Right atrium auricular region (tissue), 2 donors: ENCODE data around the gene HEXIM2. TPM values are rescaled to one million over a fixed set of nuclear protein-coding genes. Genes with fewer than 3 reads are reported as not detected.

Experiments
- DNase-seq: peaks from one replicate; pipeline ENCODE4 v3.0.0-alpha.2; 2019; ENCODE audit warnings: low spot score
- H3K27ac ChIP-seq, 2 donors: fragments of 200-600 bp; sonication (generic); 1 replicate in 1 of 2; 2 replicates in 1 of 2; pipeline ENCODE4 v1.5.1; 2016 to 2019
- H3K27me3 ChIP-seq, 2 donors: fragments of 200-600 bp; sonication (generic); one replicate each; pipeline versions ENCODE4 v1.5.1 to v1.6.0; 2017 to 2019
- H3K36me3 ChIP-seq: fragments of 200-600 bp; sonication (generic); one replicate; pipeline ENCODE4 v1.5.1; 2016
- H3K4me1 ChIP-seq, 2 donors: fragments of 200-600 bp; sonication (generic); one replicate each; pipeline versions ENCODE4 v1.5.1 to v1.6.0; 2017 to 2019
- H3K4me3 ChIP-seq, 2 donors: fragments of 200-600 bp; sonication (generic); 1 replicate in 1 of 2; 2 replicates in 1 of 2; pipeline ENCODE4 v1.5.1; 2017 to 2019; ENCODE audit warnings: mild to moderate bottlenecking in 1 of 2, moderate library complexity in 1 of 2
- H3K9me3 ChIP-seq, 2 donors: fragments of 200-600 bp; sonication (generic); one replicate each; pipeline ENCODE4 v1.5.1; 2019
- total RNA-seq, 2 donors: library from RNA; depleted of rRNA; stranded (reverse); fragments of >200 nt; gene quantifications; one replicate each; pipeline ENCODE4 v1.1.0, GENCODE V29; 2016
- TF ChIP-seq, protein P1 (sequence below), 2 donors: fragments of 200-600 bp; sonication (generic); IDR thresholded peaks; one replicate each; pipeline ENCODE4 v1.5.1; 2019; ENCODE audit warnings: antibody characterized with exemption in 2 of 2

The HEXIM2 gene
- total RNA-seq, 2 donors from 2014 or later = 3.1 to 6.8 TPM

GRCh38 chr17:45184144-45184543, 22.5 kb downstream of the HEXIM2 start:
- Histone ChIP-seq H3K9me3 (no peaks in the 10 kb centered on the region), H3K4me3 (no peak overlapping the region), H3K27ac (no peak overlapping the region), H3K4me1 (no peaks in the 10 kb centered on the region), H3K36me3 (no peaks in the 10 kb centered on the region), H3K27me3 (no peaks in the 10 kb centered on the region)
- TF ChIP-seq, protein P1, sequence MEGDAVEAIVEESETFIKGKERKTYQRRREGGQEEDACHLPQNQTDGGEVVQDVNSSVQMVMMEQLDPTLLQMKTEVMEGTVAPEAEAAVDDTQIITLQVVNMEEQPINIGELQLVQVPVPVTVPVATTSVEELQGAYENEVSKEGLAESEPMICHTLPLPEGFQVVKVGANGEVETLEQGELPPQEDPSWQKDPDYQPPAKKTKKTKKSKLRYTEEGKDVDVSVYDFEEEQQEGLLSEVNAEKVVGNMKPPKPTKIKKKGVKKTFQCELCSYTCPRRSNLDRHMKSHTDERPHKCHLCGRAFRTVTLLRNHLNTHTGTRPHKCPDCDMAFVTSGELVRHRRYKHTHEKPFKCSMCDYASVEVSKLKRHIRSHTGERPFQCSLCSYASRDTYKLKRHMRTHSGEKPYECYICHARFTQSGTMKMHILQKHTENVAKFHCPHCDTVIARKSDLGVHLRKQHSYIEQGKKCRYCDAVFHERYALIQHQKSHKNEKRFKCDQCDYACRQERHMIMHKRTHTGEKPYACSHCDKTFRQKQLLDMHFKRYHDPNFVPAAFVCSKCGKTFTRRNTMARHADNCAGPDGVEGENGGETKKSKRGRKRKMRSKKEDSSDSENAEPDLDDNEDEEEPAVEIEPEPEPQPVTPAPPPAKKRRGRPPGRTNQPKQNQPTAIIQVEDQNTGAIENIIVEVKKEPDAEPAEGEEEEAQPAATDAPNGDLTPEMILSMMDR (IDR thresholded peaks at IDR 0.05) = no peak
- no peak for DNase-seq

DNA sequence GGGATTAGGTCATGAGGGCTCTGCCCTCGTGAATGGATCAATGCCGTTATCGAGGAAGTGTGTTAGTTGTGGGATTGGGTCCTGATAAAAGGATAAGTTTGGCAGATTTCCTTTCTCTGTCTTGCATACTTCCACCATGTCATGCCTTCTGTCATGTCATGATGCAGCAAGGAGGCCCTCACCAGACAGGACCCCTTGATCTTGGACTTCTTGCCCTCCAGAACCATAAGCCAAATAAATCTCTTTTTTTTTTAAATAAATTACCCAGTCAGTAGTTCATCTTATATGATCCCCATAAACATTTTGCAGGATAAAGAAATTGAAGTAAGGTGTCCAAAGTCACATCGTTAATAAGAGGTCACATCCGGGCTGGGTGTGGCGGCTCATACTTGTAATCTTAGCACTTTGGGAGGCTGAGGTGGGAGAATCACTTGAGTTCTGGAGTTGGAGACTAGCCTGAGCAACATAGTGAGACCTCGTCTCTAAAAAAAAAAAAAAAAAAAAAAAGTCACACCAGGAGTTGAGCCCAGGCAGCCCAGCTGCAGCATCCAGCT, 25.2 kb downstream of the HEXIM2 start:
- no peak for DNase-seq
- no peak overlapping the region for H3K27ac ChIP-seq
- H3K4me1 ChIP-seq = no peaks in the 10 kb centered on the region
- no peaks in the 10 kb centered on the region for H3K36me3 ChIP-seq
- no peak overlapping the region for H3K4me3 ChIP-seq
- no peaks in the 10 kb centered on the region for H3K27me3 ChIP-seq
- TF ChIP-seq, protein P1 (IDR thresholded peaks at IDR 0.05) = no peak
- no peaks in the 10 kb centered on the region for H3K9me3 ChIP-seq

DNA sequence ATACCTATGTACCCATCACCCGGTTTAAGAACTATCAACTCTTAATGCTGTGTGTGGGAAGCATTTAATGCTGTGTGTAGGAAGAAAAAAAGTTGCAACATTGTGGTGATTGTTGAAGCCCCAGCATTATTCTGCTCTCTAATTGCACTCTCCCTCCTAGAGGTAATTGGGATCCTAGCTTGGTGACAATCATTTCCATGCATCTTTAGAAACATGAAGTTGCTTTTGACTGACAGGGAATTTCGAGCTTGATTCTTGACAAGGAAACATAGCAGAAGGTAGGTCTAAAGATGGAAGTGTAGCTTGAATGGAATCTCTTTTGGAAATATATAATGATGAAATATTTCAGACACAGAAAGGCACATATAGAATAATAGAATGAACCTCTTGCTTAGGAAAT, 27.3 kb downstream of the HEXIM2 start:
- no peak for DNase-seq
- Histone ChIP-seq H3K4me1 (no peaks in the 10 kb centered on the region), H3K27ac (no peak overlapping the region), H3K9me3 (no peaks in the 10 kb centered on the region), H3K27me3 (no peaks in the 10 kb centered on the region), H3K36me3 (no peaks in the 10 kb centered on the region), H3K4me3 (no peak overlapping the region)
- TF ChIP-seq, protein P1 (IDR thresholded peaks at IDR 0.05) = no peak

- DNase-seq = no peak
- Histone ChIP-seq H3K27ac (no peak overlapping the region), H3K4me1 (no peaks in the 10 kb centered on the region), H3K9me3 (no peaks in the 10 kb centered on the region), H3K27me3 (no peaks in the 10 kb centered on the region), H3K4me3 (no peak overlapping the region), H3K36me3 (no peaks in the 10 kb centered on the region)
- TF ChIP-seq, protein P1 (IDR thresholded peaks at IDR 0.05) = no peak
Observed at GRCh38 chr17:45190503-45191255, 29.0 kb downstream of the HEXIM2 start.

GRCh38 chr17:45195424-45195823, 33.7 kb downstream of the HEXIM2 start:
- Histone ChIP-seq H3K9me3 (no peaks in the 10 kb centered on the region), H3K36me3 (no peaks in the 10 kb centered on the region), H3K27ac (no peak overlapping the region), H3K4me3 (no peak overlapping the region), H3K4me1 (peaks cover 0 to 9% of the 10 kb centered on the region in 2 donors), H3K27me3 (no peaks in the 10 kb centered on the region)
- TF ChIP-seq, protein P1 (IDR thresholded peaks at IDR 0.05) = no peak
- no peak for DNase-seq
